Vagina (tissue), 2 donors: ENCODE results near the gene USP17L18. TPM values are rescaled to one million over a fixed set of nuclear protein-coding genes. Genes with fewer than 3 reads are reported as not detected.
A peak's percentile ranks its signal among the peaks of the same experiment; 100 is the strongest.
"Not testable (repeated sequence)": the region's sequence is repeated elsewhere in the genome, so short reads cannot be mapped to it uniquely, and the experiment has no call there.

ENCODE experiments used
- DNase-seq, 2 donors: peaks; one replicate each; pipeline ENCODE4 v3.0.0-alpha.2; 2017; ENCODE audit errors: extremely low spot score in 2 of 2
- H3K27ac ChIP-seq: fragments of 200-600 bp; sonication (generic); one replicate; pipeline ENCODE4 v1.5.1; 2019
- H3K27me3 ChIP-seq: fragments of 200-600 bp; sonication (generic); one replicate; pipeline ENCODE4 v1.5.1; 2019
- H3K36me3 ChIP-seq, 2 donors: fragments of 200-600 bp; sonication (generic); one replicate each; pipeline ENCODE4 v1.5.1; 2017 to 2019
- H3K4me1 ChIP-seq: fragments of 200-600 bp; sonication (generic); one replicate; pipeline ENCODE4 v1.5.1; 2019
- H3K4me3 ChIP-seq, 2 donors: fragments of 200-600 bp; sonication (generic); 1 replicate in 1 of 2; 2 replicates in 1 of 2; pipeline ENCODE4 v1.5.1; 2016 to 2019
- H3K9me3 ChIP-seq: fragments of 200-600 bp; sonication (generic); one replicate; pipeline ENCODE4 v1.5.1; 2019
- intact Hi-C: fragments of 100-400 bp; cut with DNase I; formaldehyde crosslinking; loops from one replicate; pipeline ENCODE4 v1.15.1; 2023
- total RNA-seq: library from RNA; depleted of rRNA; stranded (reverse); fragments of >200 nt; gene quantifications from one replicate; pipeline ENCODE4 v1.2.3, GENCODE V29; 2016

Gene USP17L18, protein sequence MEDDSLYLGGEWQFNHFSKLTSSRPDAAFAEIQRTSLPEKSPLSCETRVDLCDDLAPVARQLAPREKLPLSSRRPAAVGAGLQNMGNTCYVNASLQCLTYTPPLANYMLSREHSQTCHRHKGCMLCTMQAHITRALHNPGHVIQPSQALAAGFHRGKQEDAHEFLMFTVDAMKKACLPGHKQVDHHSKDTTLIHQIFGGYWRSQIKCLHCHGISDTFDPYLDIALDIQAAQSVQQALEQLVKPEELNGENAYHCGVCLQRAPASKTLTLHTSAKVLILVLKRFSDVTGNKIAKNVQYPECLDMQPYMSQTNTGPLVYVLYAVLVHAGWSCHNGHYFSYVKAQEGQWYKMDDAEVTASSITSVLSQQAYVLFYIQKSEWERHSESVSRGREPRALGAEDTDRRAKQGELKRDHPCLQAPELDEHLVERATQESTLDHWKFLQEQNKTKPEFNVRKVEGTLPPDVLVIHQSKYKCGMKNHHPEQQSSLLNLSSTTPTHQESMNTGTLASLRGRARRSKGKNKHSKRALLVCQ
- total RNA-seq = not detected

DNA sequence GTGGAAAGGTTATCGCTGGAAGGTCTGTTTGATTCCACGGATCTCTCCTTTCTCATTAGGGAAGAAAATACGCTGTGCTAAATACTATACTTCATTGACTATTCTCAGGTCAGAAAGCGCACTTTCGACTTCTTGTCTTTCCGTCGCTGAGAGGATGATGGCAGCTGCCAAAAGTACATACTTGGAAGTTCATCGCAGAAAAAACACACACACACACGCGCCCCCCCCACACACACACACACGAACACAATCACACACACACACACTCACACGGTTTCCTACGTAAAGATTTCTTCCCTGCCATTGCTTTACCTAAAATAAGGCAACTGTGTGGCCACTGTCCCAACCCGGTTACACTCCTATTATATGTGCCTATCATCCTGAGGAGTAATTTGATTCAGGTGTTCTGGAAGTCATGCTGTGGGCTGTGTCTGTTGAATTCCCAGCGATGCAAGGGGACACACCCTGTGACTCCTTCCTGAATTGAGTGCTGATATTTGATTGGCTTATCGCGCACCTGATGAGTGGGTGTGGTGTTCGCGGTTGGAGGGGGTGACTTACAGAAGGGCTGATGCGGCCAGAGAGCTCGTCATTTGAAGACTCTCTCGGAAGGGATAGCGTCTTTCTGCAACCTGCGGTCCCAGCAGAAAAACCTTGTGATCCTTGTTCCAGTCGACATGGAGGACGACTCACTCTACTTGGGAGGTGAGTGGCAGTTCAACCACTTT lies at the start of gene USP17L18:
Gene USP17L18, plus strand, starts transcription at position 678 of the 728 bp plus-strand sequence. Its CDS starts 0 bp downstream, at position 678.
- DNase-seq = peak in 1 of 2 donors; percentile 95
- H3K27me3 ChIP-seq, intact Hi-C loops, H3K4me1 ChIP-seq, H3K4me3 ChIP-seq, H3K9me3 ChIP-seq, H3K27ac ChIP-seq, H3K36me3 ChIP-seq: not testable (repeated sequence)

- DNase-seq, H3K9me3 ChIP-seq, intact Hi-C loops, H3K4me3 ChIP-seq, H3K4me1 ChIP-seq, H3K36me3 ChIP-seq, H3K27ac ChIP-seq, H3K27me3 ChIP-seq: not testable (repeated sequence)
Measured at GRCh38 chr4:9210357-9210756, 38.1 kb upstream of the USP17L18 start, which contains the start of gene USP17L10. USP17L10 (plus strand) TSS chr4:9210657; CDS start chr4:9210657, 0 bp downstream.

DNA sequence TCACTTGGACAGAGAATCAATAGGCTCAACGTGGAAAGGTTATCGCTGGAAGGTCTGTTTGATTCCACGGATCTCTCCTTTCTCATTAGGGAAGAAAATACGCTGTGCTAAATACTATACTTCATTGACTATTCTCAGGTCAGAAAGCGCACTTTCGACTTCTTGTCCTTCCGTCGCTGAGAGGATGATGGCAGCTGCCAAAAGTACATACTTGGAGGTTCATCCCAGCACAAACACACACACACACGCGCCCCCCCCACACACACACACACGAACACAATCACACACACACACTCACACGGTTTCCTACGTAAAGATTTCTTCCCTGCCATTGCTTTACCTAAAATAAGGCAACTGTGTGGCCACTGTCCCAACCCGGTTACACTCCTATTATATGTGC lies 33.7 kb upstream of the USP17L18 start:
- H3K27me3 ChIP-seq, DNase-seq, H3K4me3 ChIP-seq, intact Hi-C loops, H3K4me1 ChIP-seq, H3K36me3 ChIP-seq, H3K27ac ChIP-seq, H3K9me3 ChIP-seq: not testable (repeated sequence)

DNA sequence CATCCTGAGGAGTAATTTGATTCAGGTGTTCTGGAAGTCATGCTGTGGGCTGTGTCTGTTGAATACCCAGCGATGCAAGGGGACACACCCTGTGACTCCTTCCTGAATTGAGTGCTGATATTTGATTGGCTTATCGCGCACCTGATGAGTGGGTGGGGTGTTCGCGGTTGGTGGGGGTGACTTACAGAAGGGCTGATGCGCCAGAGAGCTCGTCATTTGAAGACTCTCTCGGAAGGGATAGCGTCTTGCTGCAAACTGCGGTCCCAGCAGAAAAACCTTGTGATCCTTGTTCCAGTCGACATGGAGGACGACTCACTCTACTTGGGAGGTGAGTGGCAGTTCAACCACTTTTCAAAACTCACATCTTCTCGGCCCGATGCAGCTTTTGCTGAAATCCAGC lies 33.3 kb upstream of the USP17L18 start, which contains the start of gene USP17L11:
Gene USP17L11, plus strand, starts transcription at position 301 of the 400 bp plus-strand sequence. Its CDS starts 0 bp downstream, at position 301.
- H3K4me1 ChIP-seq, H3K36me3 ChIP-seq, H3K27me3 ChIP-seq, DNase-seq, intact Hi-C loops, H3K9me3 ChIP-seq, H3K4me3 ChIP-seq, H3K27ac ChIP-seq: not testable (repeated sequence)

GRCh38 chr4:9219852-9220251 lies 28.6 kb upstream of the USP17L18 start, which contains the start of gene USP17L12:
USP17L12 (plus strand) TSS chr4:9220152; CDS start chr4:9220152, 0 bp downstream.
- H3K27ac ChIP-seq, intact Hi-C loops, H3K36me3 ChIP-seq, DNase-seq, H3K4me1 ChIP-seq, H3K4me3 ChIP-seq, H3K27me3 ChIP-seq, H3K9me3 ChIP-seq: not testable (repeated sequence)

GRCh38 chr4:9224596-9224995 lies 23.8 kb upstream of the USP17L18 start, which contains the start of gene USP17L13:
USP17L13 (plus strand) TSS chr4:9224896; CDS start chr4:9224896, 0 bp downstream.
- H3K9me3 ChIP-seq, H3K4me3 ChIP-seq, H3K4me1 ChIP-seq, H3K27ac ChIP-seq, H3K36me3 ChIP-seq, H3K27me3 ChIP-seq, intact Hi-C loops, DNase-seq: not testable (repeated sequence)

DNA sequence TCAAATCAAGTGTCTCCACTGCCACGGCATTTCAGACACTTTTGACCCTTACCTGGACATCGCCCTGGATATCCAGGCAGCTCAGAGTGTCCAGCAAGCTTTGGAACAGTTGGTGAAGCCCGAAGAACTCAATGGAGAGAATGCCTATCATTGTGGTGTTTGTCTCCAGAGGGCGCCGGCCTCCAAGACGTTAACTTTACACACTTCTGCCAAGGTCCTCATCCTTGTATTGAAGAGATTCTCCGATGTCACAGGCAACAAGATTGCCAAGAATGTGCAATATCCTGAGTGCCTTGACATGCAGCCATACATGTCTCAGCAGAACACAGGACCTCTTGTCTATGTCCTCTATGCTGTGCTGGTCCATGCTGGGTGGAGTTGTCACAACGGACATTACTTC lies 18.2 kb upstream of the USP17L18 start:
- intact Hi-C loops, H3K4me3 ChIP-seq, H3K27ac ChIP-seq, H3K4me1 ChIP-seq, H3K9me3 ChIP-seq, H3K27me3 ChIP-seq, H3K36me3 ChIP-seq, DNase-seq: not testable (repeated sequence)

DNA sequence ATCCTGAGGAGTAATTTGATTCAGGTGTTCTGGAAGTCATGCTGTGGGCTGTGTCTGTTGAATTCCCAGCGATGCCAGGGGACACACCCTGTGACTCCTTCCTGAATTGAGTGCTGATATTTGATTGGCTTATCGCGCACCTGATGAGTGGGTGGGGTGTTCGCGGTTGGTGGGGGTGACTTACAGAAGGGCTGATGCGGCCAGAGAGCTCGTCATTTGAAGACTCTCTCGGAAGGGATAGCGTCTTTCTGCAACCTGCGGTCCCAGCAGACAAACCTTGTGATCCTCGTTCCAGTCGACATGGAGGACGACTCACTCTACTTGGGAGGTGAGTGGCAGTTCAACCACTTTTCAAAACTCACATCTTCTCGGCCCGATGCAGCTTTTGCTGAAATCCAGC lies 14.3 kb upstream of the USP17L18 start, which contains the start of gene USP17L15:
Gene USP17L15, plus strand, starts transcription at position 301 of the 400 bp plus-strand sequence. Its CDS starts 0 bp downstream, at position 301.
- intact Hi-C loops, H3K36me3 ChIP-seq, H3K27me3 ChIP-seq, H3K27ac ChIP-seq, H3K4me1 ChIP-seq, H3K4me3 ChIP-seq, H3K9me3 ChIP-seq, DNase-seq: not testable (repeated sequence)

- H3K9me3 ChIP-seq, H3K4me1 ChIP-seq, H3K36me3 ChIP-seq, H3K27me3 ChIP-seq, H3K4me3 ChIP-seq, intact Hi-C loops, H3K27ac ChIP-seq: not testable (repeated sequence)
- peak in 1 of 2 donors; percentile 58 for DNase-seq
Measured at GRCh38 chr4:9238461-9238860, 10.0 kb upstream of the USP17L18 start.

- H3K27me3 ChIP-seq, H3K4me1 ChIP-seq, H3K4me3 ChIP-seq, H3K9me3 ChIP-seq, DNase-seq, H3K27ac ChIP-seq, intact Hi-C loops, H3K36me3 ChIP-seq: not testable (repeated sequence)
Measured at GRCh38 chr4:9243579-9243978, 4.9 kb upstream of the USP17L18 start, which contains the start of gene USP17L17. USP17L17 (plus strand) TSS chr4:9243879; CDS start chr4:9243879, 0 bp downstream.

- H3K36me3 ChIP-seq, H3K27ac ChIP-seq, H3K9me3 ChIP-seq, H3K27me3 ChIP-seq, H3K4me3 ChIP-seq, intact Hi-C loops, H3K4me1 ChIP-seq, DNase-seq: not testable (repeated sequence)
Measured at GRCh38 chr4:9253078-9253477, 4.6 kb downstream of the USP17L18 start, which contains the start of gene USP17L19. USP17L19 (plus strand) TSS chr4:9253378; CDS start chr4:9253378, 0 bp downstream.

- H3K9me3 ChIP-seq, H3K4me1 ChIP-seq, H3K36me3 ChIP-seq, H3K27me3 ChIP-seq, H3K27ac ChIP-seq, H3K4me3 ChIP-seq, DNase-seq, intact Hi-C loops: not testable (repeated sequence)
Measured at GRCh38 chr4:9257824-9258223, 9.4 kb downstream of the USP17L18 start, which contains the start of gene USP17L20. USP17L20 (plus strand) TSS chr4:9258124; CDS start chr4:9258124, 0 bp downstream.

DNA sequence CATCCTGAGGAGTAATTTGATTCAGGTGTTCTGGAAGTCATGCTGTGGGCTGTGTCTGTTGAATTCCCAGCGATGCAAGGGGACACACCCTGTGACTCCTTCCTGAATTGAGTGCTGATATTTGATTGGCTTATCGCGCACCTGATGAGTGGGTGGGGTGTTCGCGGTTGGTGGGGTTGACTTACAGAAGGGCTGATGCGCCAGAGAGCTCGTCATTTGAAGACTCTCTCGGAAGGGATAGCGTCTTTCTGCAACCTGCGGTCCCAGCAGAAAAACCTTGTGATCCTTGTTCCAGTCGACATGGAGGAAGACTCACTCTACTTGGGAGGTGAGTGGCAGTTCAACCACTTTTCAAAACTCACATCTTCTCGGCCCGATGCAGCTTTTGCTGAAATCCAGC lies 14.1 kb downstream of the USP17L18 start, which contains the start of gene USP17L21:
Gene USP17L21, plus strand, starts transcription at position 301 of the 400 bp plus-strand sequence. Its CDS starts 0 bp downstream, at position 301.
- H3K4me1 ChIP-seq, H3K27ac ChIP-seq, intact Hi-C loops, DNase-seq, H3K9me3 ChIP-seq, H3K4me3 ChIP-seq, H3K27me3 ChIP-seq, H3K36me3 ChIP-seq: not testable (repeated sequence)
